Measurements from ENCODE around the gene ZBTB48. TPM values are rescaled to one million over a fixed set of nuclear protein-coding genes. Genes with fewer than 3 reads are reported as not detected.

ZBTB48 gene
- total RNA-seq, 3 donors from 2014 or later, result 32.1 to 37.6 (median 33.7) TPM

- Mint-ChIP-seq H3K36me3 (ENCODE audit: insufficient read depth) (peaks cover 6% of the 10 kb centered on the region), H3K27me3 (ENCODE audit: low read depth) (no peaks in the 10 kb centered on the region), H3K9me3 (no peaks in the 10 kb centered on the region), H3K4me1 (ENCODE audit: low read depth) (peaks cover 39% of the 10 kb centered on the region), H3K4me3 (peak overlapping the region; percentile 95)
- DNase-seq (no peak), ATAC-seq (peak; percentile 29 to 40)
Observed at GRCh38 chr1:6601923-6602668, 22.3 kb downstream of the ZBTB48 start.

DNA sequence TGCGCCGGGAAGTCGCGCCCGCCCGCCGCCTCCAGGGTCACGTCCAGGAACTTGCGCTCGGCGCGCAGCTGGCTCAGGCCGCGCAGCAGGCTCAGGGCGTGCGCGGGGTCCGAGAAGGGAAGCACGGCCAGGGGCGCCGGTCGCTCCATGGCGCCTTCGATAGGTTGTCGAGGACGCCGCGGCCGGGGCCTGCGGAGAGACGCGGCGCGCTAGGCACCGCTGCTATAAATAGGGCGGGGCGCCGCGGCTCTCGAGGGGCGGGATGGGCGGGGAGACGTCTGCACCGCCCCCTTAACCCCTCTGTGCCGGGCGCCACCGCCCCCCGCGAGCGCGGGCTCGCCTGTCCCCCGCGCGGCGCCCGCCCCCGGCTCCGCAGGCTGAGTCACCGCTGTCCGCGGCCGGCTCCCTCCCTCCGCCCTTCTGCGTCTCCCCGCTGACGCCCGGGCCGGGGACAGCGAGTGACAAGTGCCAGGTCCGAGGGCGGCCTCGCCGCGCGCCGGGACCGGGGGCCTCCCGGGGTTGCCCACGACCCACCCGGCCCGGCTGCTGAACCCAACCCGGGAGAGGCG, 23.0 kb downstream of the ZBTB48 start, which contains the start of gene KLHL21:
Gene KLHL21, minus strand, starts transcription at position 201 of the 569 bp plus-strand sequence. Its CDS starts 52 bp downstream, at position 149.
- Mint-ChIP-seq H3K27me3 (ENCODE audit: low read depth) (no peaks in the 10 kb centered on the region), H3K9me3 (no peaks in the 10 kb centered on the region), H3K4me1 (ENCODE audit: low read depth) (peaks cover 35% of the 10 kb centered on the region), H3K4me3 (peak within 1 kb of the TSS; percentile 95), H3K36me3 (ENCODE audit: insufficient read depth) (peaks cover 6% of the 10 kb centered on the region)
- DNase-seq, result peak; percentile 88
- ATAC-seq, result peak; percentile 60 to 61

GRCh38 chr1:6603238-6603914, 23.6 kb downstream of the ZBTB48 start:
- ATAC-seq, result peak; percentile 29 to 32
- Mint-ChIP-seq H3K36me3 (ENCODE audit: insufficient read depth) (peaks cover 6% of the 10 kb centered on the region), H3K9me3 (no peaks in the 10 kb centered on the region), H3K4me1 (ENCODE audit: low read depth) (peaks cover 33% of the 10 kb centered on the region), H3K27me3 (ENCODE audit: low read depth) (no peaks in the 10 kb centered on the region), H3K4me3 (peak overlapping the region; percentile 83)
- DNase-seq, result peak; percentile 43

- Mint-ChIP-seq H3K36me3 (ENCODE audit: insufficient read depth) (peaks cover 6% of the 10 kb centered on the region), H3K9me3 (no peaks in the 10 kb centered on the region), H3K4me3 (peak overlapping the region; percentile 83), H3K4me1 (ENCODE audit: low read depth) (peaks cover 27% of the 10 kb centered on the region), H3K27me3 (ENCODE audit: low read depth) (no peaks in the 10 kb centered on the region)
- no peak for ATAC-seq
- DNase-seq, result no peak
Observed at GRCh38 chr1:6603915-6604558, 24.2 kb downstream of the ZBTB48 start.

DNA sequence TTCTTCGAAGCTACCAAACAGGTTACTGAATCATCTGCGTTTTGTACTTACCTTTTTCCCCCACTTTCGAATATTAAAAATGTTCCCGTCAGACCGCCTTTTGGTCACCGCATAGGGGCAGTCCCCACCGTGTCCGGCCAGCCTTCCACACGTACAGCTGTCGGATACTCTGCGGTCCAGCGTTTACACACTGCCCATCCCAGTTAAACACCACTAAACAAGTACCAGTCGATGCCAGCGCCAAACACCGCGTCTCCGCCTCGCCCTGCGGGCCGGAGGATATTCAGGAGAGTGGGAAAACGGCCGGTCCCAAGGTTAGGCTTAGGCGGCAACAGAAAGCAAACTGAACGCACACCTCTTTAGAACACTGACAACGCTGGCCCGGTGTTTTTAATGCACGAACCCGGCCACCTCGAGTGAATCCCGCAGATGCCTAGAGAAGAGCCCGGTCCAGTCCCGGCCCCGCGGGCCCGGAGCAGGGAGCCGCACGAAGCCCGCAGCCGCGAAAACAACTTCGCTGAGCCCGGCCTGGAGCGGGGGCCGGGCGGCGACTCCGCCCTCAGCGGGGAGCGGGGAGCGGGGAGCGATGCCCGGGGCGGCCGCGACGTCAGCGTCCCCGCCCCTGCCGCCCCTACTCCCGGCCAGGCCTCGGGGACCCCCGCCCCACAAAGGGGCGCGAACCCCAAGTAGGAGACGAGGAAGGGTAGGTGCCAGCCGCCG, 33.0 kb downstream of the ZBTB48 start:
- H3K4me1 Mint-ChIP-seq (ENCODE audit: low read depth), result peaks cover 20% of the 10 kb centered on the region
- DNase-seq, result peak; percentile 19
- no peaks in the 10 kb centered on the region for H3K9me3 Mint-ChIP-seq
- no peaks in the 10 kb centered on the region for H3K27me3 Mint-ChIP-seq (ENCODE audit: low read depth)
- no peaks in the 10 kb centered on the region for H3K36me3 Mint-ChIP-seq (ENCODE audit: insufficient read depth)
- H3K4me3 Mint-ChIP-seq, result peak overlapping the region; percentile 88
- ATAC-seq, result peak; percentile 47 to 49

DNA sequence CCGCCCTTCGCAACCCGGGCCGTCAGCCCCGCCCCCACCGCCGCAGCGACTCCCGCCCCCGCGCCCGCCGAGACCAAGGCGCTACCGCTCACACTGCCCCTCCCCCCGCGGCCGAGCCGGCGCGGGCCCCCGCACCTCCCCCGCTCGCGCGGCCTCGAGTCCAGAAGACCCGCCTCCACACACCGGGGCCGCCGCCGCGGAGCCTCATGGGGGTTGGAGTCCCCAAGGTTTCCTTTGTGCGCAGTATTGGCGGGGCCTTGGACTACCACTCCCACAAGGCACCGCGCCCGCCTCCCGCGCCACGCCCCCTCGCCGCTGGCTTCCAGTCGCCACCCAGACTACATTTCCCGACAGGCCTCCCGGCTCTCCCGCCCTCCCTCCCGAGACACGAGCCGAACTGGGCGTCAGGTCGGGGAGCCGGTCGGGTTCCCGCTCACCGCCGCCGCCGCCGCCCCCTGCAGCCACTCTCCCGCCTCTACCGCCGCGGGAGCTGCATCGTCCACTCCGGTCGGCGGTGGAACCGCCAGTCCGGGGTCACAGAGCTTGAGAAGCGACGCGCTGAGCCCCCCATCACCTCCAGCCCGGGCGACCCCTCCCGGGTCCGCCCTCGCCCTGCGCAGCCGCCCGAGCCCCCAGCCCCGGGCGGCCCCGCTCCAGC, 33.7 kb downstream of the ZBTB48 start, which contains the start of gene PHF13:
Gene PHF13, plus strand, starts transcription at position 371 of the 658 bp plus-strand sequence. CDS start 336 bp downstream, outside the sequence.
- Mint-ChIP-seq H3K4me1 (ENCODE audit: low read depth) (peaks cover 20% of the 10 kb centered on the region), H3K4me3 (peak within 1 kb of the TSS; percentile 88), H3K9me3 (no peaks in the 10 kb centered on the region), H3K27me3 (ENCODE audit: low read depth) (no peaks in the 10 kb centered on the region), H3K36me3 (ENCODE audit: insufficient read depth) (no peaks in the 10 kb centered on the region)
- ATAC-seq (peak; percentile 93 to 94), DNase-seq (peak; percentile 99)

DNA sequence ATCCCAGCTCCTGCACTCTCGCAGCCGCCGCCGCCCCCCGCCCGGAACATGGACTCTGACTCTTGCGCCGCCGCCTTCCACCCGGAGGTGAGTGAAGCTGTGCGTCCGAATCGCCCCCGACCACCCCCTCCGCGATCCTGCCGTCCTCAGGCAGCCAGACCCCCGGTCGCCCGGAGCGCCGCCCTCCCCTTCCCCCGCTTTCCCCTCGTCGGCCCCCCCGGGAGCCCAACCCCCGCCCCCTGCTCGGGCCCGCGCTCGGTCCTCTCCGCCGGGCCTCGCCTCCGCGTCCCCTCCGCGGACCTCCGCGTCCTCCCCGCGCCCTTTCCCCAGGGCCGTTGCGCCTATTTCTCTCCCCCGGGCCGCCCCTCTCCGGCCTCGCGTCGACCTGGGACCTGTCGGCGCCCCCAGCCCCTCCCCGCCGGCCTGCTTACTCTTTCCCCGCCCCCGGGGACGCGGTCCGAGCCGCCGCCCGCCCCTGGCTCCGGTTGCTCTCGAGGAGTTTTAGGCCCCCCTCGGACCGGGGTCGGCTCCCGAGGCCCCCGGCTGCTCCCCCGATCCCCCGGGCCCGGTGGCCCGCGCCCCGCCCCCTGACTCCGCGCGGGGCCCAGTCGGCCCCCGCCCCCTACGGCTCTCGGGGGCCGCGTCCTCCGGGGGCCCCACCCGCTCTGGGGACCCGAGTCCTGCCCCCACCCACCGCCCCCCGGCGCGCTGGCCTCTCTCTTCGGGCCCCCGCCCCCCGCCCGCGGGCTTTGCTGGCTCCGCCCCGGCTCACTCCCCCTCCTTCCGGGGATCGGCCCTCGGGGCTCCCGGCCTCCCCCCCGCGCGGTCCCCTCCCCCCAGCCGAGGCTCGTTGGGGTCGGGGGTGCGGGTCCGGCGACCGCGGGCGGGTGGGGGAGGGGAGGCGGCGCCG, 34.5 kb downstream of the ZBTB48 start:
- Mint-ChIP-seq H3K4me1 (ENCODE audit: low read depth) (peaks cover 20% of the 10 kb centered on the region), H3K4me3 (peak overlapping the region; percentile 82), H3K36me3 (ENCODE audit: insufficient read depth) (no peaks in the 10 kb centered on the region), H3K27me3 (ENCODE audit: low read depth) (no peaks in the 10 kb centered on the region), H3K9me3 (no peaks in the 10 kb centered on the region)
- DNase-seq, result peak; percentile 56
- ATAC-seq, result peak; percentile 3 to 8

GRCh38 chr1:6614929-6615785, 35.4 kb downstream of the ZBTB48 start:
- DNase-seq (no peak), ATAC-seq (no peak)
- Mint-ChIP-seq H3K9me3 (no peaks in the 10 kb centered on the region), H3K4me1 (ENCODE audit: low read depth) (peaks cover 20% of the 10 kb centered on the region), H3K4me3 (peak overlapping the region; percentile 74), H3K36me3 (ENCODE audit: insufficient read depth) (peaks cover 5% of the 10 kb centered on the region), H3K27me3 (ENCODE audit: low read depth) (no peaks in the 10 kb centered on the region)

DNA sequence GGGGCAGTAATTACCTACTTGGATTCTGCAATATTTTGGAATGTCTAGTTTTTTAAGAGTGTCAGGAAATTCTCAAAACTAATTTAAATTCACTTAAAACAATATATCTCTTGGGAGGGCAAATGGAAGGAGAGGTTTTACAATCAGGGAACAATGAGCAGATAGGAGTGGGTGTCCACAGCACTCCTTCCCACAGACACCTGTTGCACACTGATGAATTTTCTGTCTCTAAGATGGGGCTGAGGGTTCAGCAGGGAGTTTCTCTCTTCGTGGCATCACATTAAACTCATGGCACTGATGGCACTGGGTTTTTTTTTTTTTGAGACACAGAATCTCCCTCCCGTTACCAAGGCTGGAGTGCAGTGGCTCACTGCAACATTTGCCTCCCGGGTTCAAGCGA, 39.3 kb downstream of the ZBTB48 start:
- H3K9me3 Mint-ChIP-seq, result no peaks in the 10 kb centered on the region
- peak overlapping the region; percentile 4 for H3K4me3 Mint-ChIP-seq
- ATAC-seq, result no peak
- peaks cover 14% of the 10 kb centered on the region for H3K36me3 Mint-ChIP-seq (ENCODE audit: insufficient read depth)
- DNase-seq, result no peak
- no peaks in the 10 kb centered on the region for H3K27me3 Mint-ChIP-seq (ENCODE audit: low read depth)
- peaks cover 7% of the 10 kb centered on the region for H3K4me1 Mint-ChIP-seq (ENCODE audit: low read depth)

- Mint-ChIP-seq H3K4me1 (ENCODE audit: low read depth) (peaks cover 13% of the 10 kb centered on the region), H3K27me3 (ENCODE audit: low read depth) (no peaks in the 10 kb centered on the region), H3K36me3 (ENCODE audit: insufficient read depth) (peaks cover 14% of the 10 kb centered on the region), H3K4me3 (no peak overlapping the region), H3K9me3 (no peaks in the 10 kb centered on the region)
- ATAC-seq (no peak), DNase-seq (no peak)
Observed at GRCh38 chr1:6621429-6622391, 41.9 kb downstream of the ZBTB48 start.
